ENCODE data around the gene SLF2. TPM values are rescaled to one million over a fixed set of nuclear protein-coding genes. Genes with fewer than 3 reads are reported as not detected.
"Not testable (repeated sequence)": the region's sequence is repeated elsewhere in the genome, so short reads cannot be mapped to it uniquely, and the experiment has no call there.

SLF2 gene
- total RNA-seq, 1 donor from 2014 or later: 22.0 TPM

DNA sequence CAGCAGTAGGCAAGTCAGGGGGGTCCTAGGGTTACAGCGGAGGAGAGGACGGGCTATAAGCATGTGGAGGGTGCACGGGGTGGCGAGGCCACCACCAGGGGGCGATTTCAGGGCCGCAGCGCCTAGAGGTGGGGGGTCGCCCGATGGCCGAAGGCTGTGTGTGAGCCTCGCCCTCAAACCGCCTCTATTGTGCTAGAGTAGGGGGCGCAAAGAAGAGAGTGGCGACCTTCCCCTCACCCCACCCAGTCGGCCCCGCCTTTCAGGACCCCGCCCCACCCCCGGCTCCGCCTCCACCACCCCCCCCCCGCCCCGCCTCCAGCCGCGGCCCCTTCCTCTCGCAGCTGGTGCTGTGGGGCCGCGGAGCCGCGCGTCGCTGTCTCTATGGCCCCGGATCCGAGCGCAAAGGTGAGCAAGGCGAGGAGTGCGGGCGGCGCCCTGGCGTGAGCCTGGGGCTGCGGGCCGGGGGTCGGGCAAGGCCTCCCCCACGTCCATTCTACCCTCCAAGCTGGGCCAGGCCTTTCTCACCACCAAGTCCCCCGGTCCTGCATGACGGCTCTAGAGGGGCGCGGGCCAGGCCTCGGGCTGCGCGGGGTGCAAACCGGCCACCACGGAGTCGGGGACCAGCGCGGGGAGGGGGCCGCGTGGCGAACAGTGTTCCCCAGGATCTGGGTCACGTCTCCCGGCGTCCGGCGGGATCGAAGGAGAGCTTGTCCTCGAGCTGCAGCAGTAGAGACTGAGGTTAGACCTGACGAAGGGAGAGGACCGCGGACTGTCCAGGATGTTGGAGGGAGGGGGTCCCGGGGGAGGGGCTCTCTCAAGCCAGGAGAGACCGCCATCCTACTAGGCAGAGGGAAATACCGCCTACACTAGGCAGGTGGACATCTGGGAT lies 56.7 kb downstream of the SLF2 start, which contains the start of gene SEMA4G:
Gene SEMA4G (plus strand): TSS at position 318 of the 889 bp plus-strand sequence. CDS start 3,409 bp downstream, outside the sequence.
- TF ChIP-seq CTCF (conservative IDR thresholded peaks at IDR 0.05; ENCODE audit: low read depth, low read length): peak; percentile 69
- DNase-seq (ENCODE audit: low read depth): no peak
- peak within 1 kb of the TSS; percentile 75 for H3K4me3 ChIP-seq (ENCODE audit: low read depth, low read length)

- DNase-seq (ENCODE audit: low read depth): no peak
- H3K4me3 ChIP-seq (ENCODE audit: low read depth, low read length): peak overlapping the region; percentile 75
- TF ChIP-seq CTCF (conservative IDR thresholded peaks at IDR 0.05; ENCODE audit: low read depth, low read length): no peak
These were observed 57.5 kb downstream of the SLF2 start for GRCh38 chr10:100970076-100970913.

DNA sequence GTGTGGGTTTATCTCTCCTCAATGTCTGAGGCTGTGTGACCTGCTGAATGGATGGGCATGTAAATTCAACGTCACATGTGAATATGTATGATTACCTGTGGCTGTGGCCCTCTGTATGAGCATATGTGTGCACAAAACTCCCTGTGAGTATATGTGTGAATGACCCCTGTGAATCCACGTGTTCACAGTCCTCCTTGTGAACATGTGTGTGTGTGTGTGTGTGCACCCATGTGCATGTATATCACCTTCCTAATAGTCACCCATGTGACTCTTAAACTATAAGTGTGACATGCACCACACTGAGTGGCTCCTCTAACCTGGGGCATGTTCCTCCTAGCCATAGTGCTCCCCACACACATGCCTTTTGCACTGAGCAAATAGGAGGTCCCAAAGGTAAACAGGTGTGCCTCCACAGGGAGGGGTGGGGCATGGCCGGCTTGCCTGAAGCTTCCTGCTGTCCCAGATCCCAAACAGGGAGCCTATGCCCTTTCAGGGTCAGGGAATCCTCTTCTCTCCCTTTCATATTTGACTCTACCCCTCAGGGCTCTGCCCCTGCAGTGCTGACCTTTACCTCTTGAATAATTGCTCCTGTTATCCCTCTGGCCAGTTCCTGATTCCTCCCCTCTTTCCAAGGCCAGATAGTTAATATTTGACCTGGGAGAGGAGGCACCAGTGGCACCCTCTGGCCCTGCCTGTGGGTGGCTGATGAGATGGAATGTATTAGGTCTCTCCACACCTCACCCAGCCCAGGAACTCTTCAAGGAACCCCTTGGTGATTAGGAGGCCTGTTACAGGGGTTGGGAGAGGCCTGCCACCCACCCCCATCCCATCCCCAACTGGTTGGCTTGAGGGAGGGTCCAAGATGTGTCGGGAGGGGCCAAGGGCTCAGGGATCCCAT lies 58.4 kb downstream of the SLF2 start:
- H3K4me3 ChIP-seq (ENCODE audit: low read depth, low read length): no peak overlapping the region
- TF ChIP-seq CTCF (conservative IDR thresholded peaks at IDR 0.05; ENCODE audit: low read depth, low read length): no peak
- DNase-seq (ENCODE audit: low read depth): no peak

DNA sequence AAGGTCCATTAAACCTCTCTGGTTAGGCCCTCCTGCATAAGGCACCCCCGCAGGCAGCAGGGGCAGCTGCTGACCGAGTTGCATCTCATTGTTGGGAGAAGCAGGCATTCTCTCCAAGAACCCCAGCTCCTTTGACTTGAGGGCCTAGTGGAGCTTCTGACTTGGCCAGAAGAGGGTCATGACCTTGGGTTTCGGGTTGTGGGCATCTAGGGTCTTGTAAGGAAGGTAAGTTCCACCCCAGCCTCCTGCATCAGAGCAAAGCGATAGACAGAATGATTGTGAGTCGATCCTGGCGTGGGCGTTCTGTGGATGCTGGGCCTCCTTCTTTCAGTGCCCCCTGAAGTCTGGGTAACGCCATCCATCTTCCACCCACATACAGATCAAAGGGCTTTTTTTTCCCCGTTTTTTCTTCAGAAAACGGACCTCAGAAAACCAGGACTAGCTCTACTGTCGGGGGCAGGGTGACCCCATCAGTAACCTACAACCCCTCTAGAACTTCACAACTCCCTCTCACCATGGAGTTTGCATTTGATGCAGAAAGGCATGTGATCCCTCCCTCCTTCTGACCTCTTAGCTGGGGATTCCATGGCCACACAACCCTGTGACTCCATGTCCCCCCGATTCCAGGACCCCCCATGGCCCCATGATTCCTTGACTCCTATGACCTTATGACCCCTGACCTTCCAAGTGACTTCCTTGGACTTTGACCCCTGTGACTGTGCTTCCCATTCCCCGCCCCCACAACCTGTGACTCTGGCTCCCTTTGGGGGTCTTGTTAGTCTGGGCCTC lies 59.5 kb downstream of the SLF2 start:
- no peak for TF ChIP-seq CTCF (conservative IDR thresholded peaks at IDR 0.05; ENCODE audit: low read depth, low read length)
- no peak overlapping the region for H3K4me3 ChIP-seq (ENCODE audit: low read depth, low read length)
- no peak for DNase-seq (ENCODE audit: low read depth)

DNA sequence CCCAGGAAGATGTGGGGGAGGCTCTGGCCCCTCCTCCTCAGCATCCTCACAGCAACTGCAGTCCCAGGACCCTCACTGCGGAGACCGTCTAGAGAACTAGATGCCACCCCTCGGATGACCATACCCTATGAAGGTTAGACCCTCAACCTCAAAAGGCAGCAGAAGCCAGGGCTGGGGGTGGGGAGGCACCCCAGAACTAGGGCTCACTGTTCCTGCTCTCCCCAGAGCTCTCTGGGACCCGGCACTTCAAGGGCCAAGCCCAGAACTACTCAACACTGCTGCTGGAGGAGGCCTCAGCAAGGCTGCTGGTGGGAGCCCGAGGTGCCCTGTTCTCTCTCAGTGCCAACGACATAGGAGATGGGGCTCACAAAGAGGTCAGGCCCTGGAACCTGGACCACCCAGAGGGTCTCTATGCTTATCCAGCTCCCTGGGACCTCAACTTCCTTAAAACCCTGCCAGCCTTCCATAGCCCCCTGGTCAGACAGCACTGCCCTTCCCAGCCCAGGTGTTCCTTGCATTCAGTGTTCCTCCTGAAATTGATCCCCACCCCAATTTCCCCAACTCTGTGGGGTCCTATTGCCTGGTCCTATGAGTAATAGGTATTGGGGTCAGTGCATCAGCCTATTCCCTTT lies 60.3 kb downstream of the SLF2 start:
- H3K4me3 ChIP-seq (ENCODE audit: low read depth, low read length): no peak overlapping the region
- DNase-seq (ENCODE audit: low read depth): no peak
- no peak for TF ChIP-seq CTCF (conservative IDR thresholded peaks at IDR 0.05; ENCODE audit: low read depth, low read length)

DNA sequence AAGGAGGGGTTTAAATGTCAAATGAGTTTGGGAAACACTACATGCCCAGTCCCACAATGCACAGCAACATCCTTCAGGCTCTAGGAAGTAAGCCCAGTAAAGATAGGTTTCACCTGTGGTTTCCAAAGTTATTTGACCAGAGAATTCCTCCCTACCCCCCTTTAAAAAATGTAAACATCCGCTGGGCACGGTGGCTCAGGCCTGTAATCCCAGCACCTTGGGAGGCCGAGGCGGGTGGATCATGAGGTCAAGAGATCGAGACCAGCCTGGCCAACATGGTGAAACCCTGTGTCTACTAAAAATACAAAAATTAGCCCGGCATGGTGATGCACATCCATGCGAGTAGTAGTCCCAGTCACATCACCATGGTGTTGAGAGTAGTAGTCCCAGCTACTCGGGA lies 62.6 kb downstream of the SLF2 start:
- not testable (repeated sequence) for H3K4me3 ChIP-seq (ENCODE audit: low read depth, low read length); DNase-seq (ENCODE audit: low read depth)

Measured in epithelial cell of proximal tubule (primary cell).